GM04504 (cell line): ENCODE data around the gene MAP2K5.

ENCODE experiments used
- DNase-seq: peaks from one replicate; pipeline ENCODE4 v3.0.0-alpha.2; 2012; ENCODE audit warnings: low read depth

The MAP2K5 gene

GRCh38 chr15:67758619-67759300, 216.3 kb downstream of the MAP2K5 start:
- DNase-seq, result no peak

GRCh38 chr15:67760901-67761300, 218.4 kb downstream of the MAP2K5 start:
- DNase-seq, result no peak

GRCh38 chr15:67761343-67761742, 218.8 kb downstream of the MAP2K5 start:
- no peak for DNase-seq

- DNase-seq, result peak; percentile 38
Measured at GRCh38 chr15:67762610-67763368, 220.3 kb downstream of the MAP2K5 start.

- no peak for DNase-seq
Measured at GRCh38 chr15:67765701-67766100, 223.2 kb downstream of the MAP2K5 start.

- no peak for DNase-seq
Measured at GRCh38 chr15:67766968-67767367, 224.5 kb downstream of the MAP2K5 start.

- no peak for DNase-seq
Measured at GRCh38 chr15:67768313-67768977, 225.9 kb downstream of the MAP2K5 start.

GRCh38 chr15:67769497-67770357, 227.2 kb downstream of the MAP2K5 start:
- DNase-seq, result no peak

- no peak for DNase-seq
Measured at GRCh38 chr15:67770358-67770628, 227.8 kb downstream of the MAP2K5 start.

GRCh38 chr15:67771189-67771800, 228.8 kb downstream of the MAP2K5 start:
- no peak for DNase-seq

GRCh38 chr15:67774626-67775025, 232.1 kb downstream of the MAP2K5 start:
- DNase-seq, result no peak

GRCh38 chr15:67775250-67775649, 232.7 kb downstream of the MAP2K5 start:
- DNase-seq, result no peak

- no peak for DNase-seq
Measured at GRCh38 chr15:67775998-67776397, 233.5 kb downstream of the MAP2K5 start.

GRCh38 chr15:67776600-67776999, 234.1 kb downstream of the MAP2K5 start:
- no peak for DNase-seq

- DNase-seq, result no peak
Measured at GRCh38 chr15:67777071-67777470, 234.6 kb downstream of the MAP2K5 start.

- no peak for DNase-seq
Measured at GRCh38 chr15:67777773-67778172, 235.3 kb downstream of the MAP2K5 start.

GRCh38 chr15:67778968-67779548, 236.6 kb downstream of the MAP2K5 start:
- no peak for DNase-seq

- no peak for DNase-seq
Measured at GRCh38 chr15:67779549-67780111, 237.1 kb downstream of the MAP2K5 start.

- no peak for DNase-seq
Measured at GRCh38 chr15:67781061-67781460, 238.6 kb downstream of the MAP2K5 start.

- DNase-seq, result no peak
Measured at GRCh38 chr15:67781907-67782690, 239.6 kb downstream of the MAP2K5 start.

GRCh38 chr15:67782691-67782991, 240.1 kb downstream of the MAP2K5 start:
- no peak for DNase-seq
